Spleen (tissue), 7 donors: Measurements from ENCODE around the gene ZSWIM2.

Source experiments
- CTCF ChIP-seq, 11 experiments: fragments of 200-600 bp in 7 of 11; fragments of 450-650 bp in 4 of 11; sonication (generic) in 4 of 11; IDR thresholded peaks in 8 of 11; conservative IDR thresholded peaks in 3 of 11; 1 replicate in 7 of 11; 2 replicates in 4 of 11; pipeline versions ENCODE4 v1.4.0 to v1.8.0; 2016 to 2021; ENCODE audit warnings: antibody characterized with exemption in 11 of 11, inconsistent platforms in 4 of 11, mild to moderate bottlenecking in 1 of 11
- POLR2A ChIP-seq, 3 donors: fragments of 450-650 bp; IDR thresholded peaks; one replicate each; pipeline ENCODE4 v1.5.1; 2017; ENCODE audit warnings: antibody characterized with exemption in 3 of 3, mild to moderate bottlenecking in 1 of 3
- POLR2AphosphoS5 ChIP-seq, 3 donors: sonication (generic); formaldehyde crosslinking; IDR thresholded peaks; one replicate each; pipeline ENCODE4 v1.5.1; 2017; ENCODE audit warnings: antibody characterized with exemption in 3 of 3
- donor health status: DM: no; HTN: no; CAD: no; lungs with moderate emphysema.
- donor health status: DM: no; HTN: no; CAD: no.
- donor health status: DM: no; HTN: no; CAD: no.

- TF ChIP-seq CTCF (IDR thresholded peaks at IDR 0.05 in 8 of 11, conservative IDR thresholded peaks at IDR 0.05 in 3 of 11) (no peak), POLR2A (IDR thresholded peaks at IDR 0.05) (no peak), POLR2AphosphoS5 (IDR thresholded peaks at IDR 0.05) (no peak)
Observed at GRCh38 chr2:186879312-186879711, 30.3 kb upstream of the ZSWIM2 start.
